Measurements from ENCODE around the gene NUP188.

NUP188 gene

GRCh38 chr9:128917151-128917849, 30.2 kb upstream of the NUP188 start:
- Histone ChIP-seq H3K36me3 (ENCODE audit: control insufficient read depth, insufficient read depth, low read length) (no peaks in the 10 kb centered on the region), H3K4me1 (ENCODE audit: control insufficient read depth, insufficient read depth, low read length) (peaks cover 52% of the 10 kb centered on the region), H3K4me3 (ENCODE audit: low read length) (no peak overlapping the region)

GRCh38 chr9:128918921-128919320, 28.6 kb upstream of the NUP188 start:
- Histone ChIP-seq H3K4me3 (ENCODE audit: low read length) (no peak overlapping the region), H3K9ac (ENCODE audit: low read length) (no peak overlapping the region), H3K4me1 (ENCODE audit: control insufficient read depth, insufficient read depth, low read length) (peaks cover 40% of the 10 kb centered on the region), H3K27me3 (ENCODE audit: control insufficient read depth, insufficient read depth, low read length) (no peaks in the 10 kb centered on the region), H3K36me3 (ENCODE audit: control insufficient read depth, insufficient read depth, low read length) (no peaks in the 10 kb centered on the region), H3K9me3 (ENCODE audit: control insufficient read depth, low read length) (no peaks in the 10 kb centered on the region)

More at GRCh38 chr9:128917151-128917849, 30.2 kb upstream of the NUP188 start:
- H3K9me3 ChIP-seq (ENCODE audit: control insufficient read depth, low read length) = no peaks in the 10 kb centered on the region
- H3K27me3 ChIP-seq (ENCODE audit: control insufficient read depth, insufficient read depth, low read length) = no peaks in the 10 kb centered on the region
- no peak overlapping the region for H3K9ac ChIP-seq (ENCODE audit: low read length)

- Histone ChIP-seq H3K27me3 (ENCODE audit: control insufficient read depth, insufficient read depth, low read length) (no peaks in the 10 kb centered on the region), H3K9me3 (ENCODE audit: control insufficient read depth, low read length) (no peaks in the 10 kb centered on the region), H3K4me1 (ENCODE audit: control insufficient read depth, insufficient read depth, low read length) (peaks cover 40% of the 10 kb centered on the region), H3K4me3 (ENCODE audit: low read length) (no peak overlapping the region), H3K9ac (ENCODE audit: low read length) (no peak overlapping the region), H3K36me3 (ENCODE audit: control insufficient read depth, insufficient read depth, low read length) (no peaks in the 10 kb centered on the region)
Measured at GRCh38 chr9:128919402-128920089, 28.0 kb upstream of the NUP188 start.

GRCh38 chr9:128920381-128921058, 27.0 kb upstream of the NUP188 start, which contains the start of gene PHYHD1:
Gene PHYHD1 (plus strand): TSS chr9:128920982. CDS start chr9:128922324, 1,342 bp downstream.
- H3K4me1 ChIP-seq (ENCODE audit: control insufficient read depth, insufficient read depth, low read length) = peaks cover 40% of the 10 kb centered on the region
- H3K9ac ChIP-seq (ENCODE audit: low read length) = peak within 1 kb of the TSS; percentile 49
- H3K4me3 ChIP-seq (ENCODE audit: low read length) = peak within 1 kb of the TSS; percentile 14
- H3K27me3 ChIP-seq (ENCODE audit: control insufficient read depth, insufficient read depth, low read length) = no peaks in the 10 kb centered on the region
- H3K9me3 ChIP-seq (ENCODE audit: control insufficient read depth, low read length) = no peaks in the 10 kb centered on the region
- no peaks in the 10 kb centered on the region for H3K36me3 ChIP-seq (ENCODE audit: control insufficient read depth, insufficient read depth, low read length)

- Histone ChIP-seq H3K9ac (ENCODE audit: low read length) (peak overlapping the region; percentile 49), H3K36me3 (ENCODE audit: control insufficient read depth, insufficient read depth, low read length) (no peaks in the 10 kb centered on the region), H3K27me3 (ENCODE audit: control insufficient read depth, insufficient read depth, low read length) (no peaks in the 10 kb centered on the region), H3K4me3 (ENCODE audit: low read length) (peak overlapping the region; percentile 14), H3K9me3 (ENCODE audit: control insufficient read depth, low read length) (no peaks in the 10 kb centered on the region), H3K4me1 (ENCODE audit: control insufficient read depth, insufficient read depth, low read length) (peaks cover 29% of the 10 kb centered on the region)
Measured at GRCh38 chr9:128921881-128922763, 25.4 kb upstream of the NUP188 start.

- peaks cover 29% of the 10 kb centered on the region for H3K4me1 ChIP-seq (ENCODE audit: control insufficient read depth, insufficient read depth, low read length)
- no peaks in the 10 kb centered on the region for H3K9me3 ChIP-seq (ENCODE audit: control insufficient read depth, low read length)
- no peaks in the 10 kb centered on the region for H3K27me3 ChIP-seq (ENCODE audit: control insufficient read depth, insufficient read depth, low read length)
- H3K36me3 ChIP-seq (ENCODE audit: control insufficient read depth, insufficient read depth, low read length) = no peaks in the 10 kb centered on the region
- no peak overlapping the region for H3K9ac ChIP-seq (ENCODE audit: low read length)
- H3K4me3 ChIP-seq (ENCODE audit: low read length) = no peak overlapping the region
Measured at GRCh38 chr9:128923493-128923883, 24.0 kb upstream of the NUP188 start.

- Histone ChIP-seq H3K36me3 (ENCODE audit: control insufficient read depth, insufficient read depth, low read length) (no peaks in the 10 kb centered on the region), H3K4me3 (ENCODE audit: low read length) (no peak overlapping the region), H3K4me1 (ENCODE audit: control insufficient read depth, insufficient read depth, low read length) (peaks cover 7% of the 10 kb centered on the region), H3K9ac (ENCODE audit: low read length) (no peak overlapping the region), H3K27me3 (ENCODE audit: control insufficient read depth, insufficient read depth, low read length) (no peaks in the 10 kb centered on the region), H3K9me3 (ENCODE audit: control insufficient read depth, low read length) (no peaks in the 10 kb centered on the region)
Measured at GRCh38 chr9:128927731-128928411, 19.6 kb upstream of the NUP188 start.

- no peak overlapping the region for H3K9ac ChIP-seq (ENCODE audit: low read length)
- no peak overlapping the region for H3K4me3 ChIP-seq (ENCODE audit: low read length)
- no peaks in the 10 kb centered on the region for H3K36me3 ChIP-seq (ENCODE audit: control insufficient read depth, insufficient read depth, low read length)
- H3K9me3 ChIP-seq (ENCODE audit: control insufficient read depth, low read length) = no peaks in the 10 kb centered on the region
- peaks cover 7% of the 10 kb centered on the region for H3K4me1 ChIP-seq (ENCODE audit: control insufficient read depth, insufficient read depth, low read length)
- no peaks in the 10 kb centered on the region for H3K27me3 ChIP-seq (ENCODE audit: control insufficient read depth, insufficient read depth, low read length)
Measured at GRCh38 chr9:128928624-128929023, 18.9 kb upstream of the NUP188 start.

- Histone ChIP-seq H3K4me1 (ENCODE audit: control insufficient read depth, insufficient read depth, low read length) (peaks cover 7% of the 10 kb centered on the region), H3K9ac (ENCODE audit: low read length) (no peak overlapping the region), H3K27me3 (ENCODE audit: control insufficient read depth, insufficient read depth, low read length) (no peaks in the 10 kb centered on the region), H3K4me3 (ENCODE audit: low read length) (no peak overlapping the region), H3K36me3 (ENCODE audit: control insufficient read depth, insufficient read depth, low read length) (no peaks in the 10 kb centered on the region), H3K9me3 (ENCODE audit: control insufficient read depth, low read length) (no peaks in the 10 kb centered on the region)
Measured at GRCh38 chr9:128929560-128929959, 17.9 kb upstream of the NUP188 start.

GRCh38 chr9:128933731-128934130, 13.8 kb upstream of the NUP188 start:
- Histone ChIP-seq H3K9me3 (ENCODE audit: control insufficient read depth, low read length) (no peaks in the 10 kb centered on the region), H3K27me3 (ENCODE audit: control insufficient read depth, insufficient read depth, low read length) (no peaks in the 10 kb centered on the region), H3K9ac (ENCODE audit: low read length) (no peak overlapping the region), H3K4me3 (ENCODE audit: low read length) (no peak overlapping the region), H3K4me1 (ENCODE audit: control insufficient read depth, insufficient read depth, low read length) (no peaks in the 10 kb centered on the region), H3K36me3 (ENCODE audit: control insufficient read depth, insufficient read depth, low read length) (no peaks in the 10 kb centered on the region)

- Histone ChIP-seq H3K9ac (ENCODE audit: low read length) (no peak overlapping the region), H3K27me3 (ENCODE audit: control insufficient read depth, insufficient read depth, low read length) (no peaks in the 10 kb centered on the region), H3K4me1 (ENCODE audit: control insufficient read depth, insufficient read depth, low read length) (no peaks in the 10 kb centered on the region), H3K4me3 (ENCODE audit: low read length) (no peak overlapping the region), H3K36me3 (ENCODE audit: control insufficient read depth, insufficient read depth, low read length) (no peaks in the 10 kb centered on the region), H3K9me3 (ENCODE audit: control insufficient read depth, low read length) (no peaks in the 10 kb centered on the region)
Measured at GRCh38 chr9:128936171-128936865, 11.2 kb upstream of the NUP188 start.

All from mucosa of stomach (tissue), 1 donor.